OCI-LY1 (cell line): ENCODE data around the gene CYP2W1.

Source experiments
- H2AFZ ChIP-seq: fragments of 200-600 bp; sonication (generic), shearing (Covaris generic); 2 replicates; pipeline ENCODE4 v1.6.0; 2014; ENCODE audit warnings: antibody characterized with exemption, mild to moderate bottlenecking, low read length
- H3F3A ChIP-seq: fragments of 200-600 bp; sonication (generic), shearing (Covaris generic); 2 replicates; pipeline ENCODE4 v1.6.0; 2014; ENCODE audit warnings: mild to moderate bottlenecking, antibody characterized with exemption, low read length, moderate library complexity; ENCODE audit not compliant: insufficient read depth
- H3K27ac ChIP-seq: fragments of 200-600 bp; sonication (generic); 2 replicates; pipeline ENCODE4 v1.5.1; 2014; ENCODE audit warnings: low read length, mixed run types, mild to moderate bottlenecking, low read depth; ENCODE audit not compliant: poor library complexity, severe bottlenecking
- H3K27me3 ChIP-seq: fragments of 200-600 bp; sonication (generic); 2 replicates; pipeline ENCODE4 v1.6.0; 2014; ENCODE audit warnings: antibody characterized with exemption, mild to moderate bottlenecking, low read length, moderate library complexity; ENCODE audit not compliant: insufficient read depth
- H3K36me3 ChIP-seq: fragments of 200-600 bp; sonication (generic); 2 replicates; pipeline ENCODE4 v1.6.1; 2014; ENCODE audit warnings: mild to moderate bottlenecking, antibody characterized with exemption, low read length, moderate library complexity, mixed read lengths; ENCODE audit not compliant: insufficient read depth
- H3K4me1 ChIP-seq: fragments of 200-600 bp; sonication (generic); 2 replicates; pipeline ENCODE4 v1.5.1; 2014; ENCODE audit warnings: mild to moderate bottlenecking, low read length, moderate library complexity; ENCODE audit not compliant: insufficient read depth, severe bottlenecking
- H3K4me2 ChIP-seq: fragments of 200-600 bp; sonication (generic), shearing (Covaris generic); 2 replicates; pipeline ENCODE4 v1.6.1; 2014; ENCODE audit warnings: low read length
- H3K4me3 ChIP-seq: fragments of 200-600 bp; sonication (generic); 2 replicates; pipeline ENCODE4 v1.5.1; 2014; ENCODE audit warnings: low read length, low read depth, mild to moderate bottlenecking, mixed read lengths; ENCODE audit not compliant: poor library complexity, severe bottlenecking
- H3K79me2 ChIP-seq: fragments of 200-600 bp; shearing (Covaris generic); 2 replicates; pipeline ENCODE4 v1.6.1; 2016; ENCODE audit warnings: mixed run types, low read length, mixed read lengths; ENCODE audit not compliant: insufficient read depth
- H3K9ac ChIP-seq: fragments of 200-600 bp; sonication (generic), shearing (Covaris generic); 2 replicates; pipeline ENCODE4 v1.6.1; 2014; ENCODE audit warnings: mild to moderate bottlenecking, low read length, mixed read lengths
- H3K9me2 ChIP-seq: fragments of 200-600 bp; sonication (generic), shearing (Covaris generic); 2 replicates; pipeline ENCODE4 v1.6.1; 2014; ENCODE audit warnings: low read depth, mild to moderate bottlenecking, low read length, mixed read lengths
- H3K9me3 ChIP-seq: fragments of 200-600 bp; shearing (Covaris generic); 2 replicates; pipeline ENCODE4 v1.6.1; 2014; ENCODE audit warnings: low read length, mixed read lengths
- H4K20me1 ChIP-seq: fragments of 200-600 bp; sonication (generic), shearing (Covaris generic); 2 replicates; pipeline ENCODE4 v1.6.0; 2016; ENCODE audit warnings: mild to moderate bottlenecking, low read length; ENCODE audit not compliant: insufficient read depth
- EZH2 ChIP-seq: fragments of 200-600 bp; sonication (generic), shearing (Covaris generic); IDR thresholded peaks from 2 replicates; pipeline ENCODE4 v1.8.0; 2017; ENCODE audit warnings: borderline replicate concordance, mixed run types, mild to moderate bottlenecking, antibody characterized with exemption, low read length, moderate library complexity, mixed read lengths
- TF ChIP-seq, protein P1 (sequence below): fragments of 200-600 bp; sonication (generic), shearing (Covaris generic); IDR thresholded peaks from 2 replicates; pipeline ENCODE4 v1.5.1; 2017; ENCODE audit warnings: mild to moderate bottlenecking, antibody characterized with exemption, low read length, moderate library complexity, mixed read lengths

Gene CYP2W1

DNA sequence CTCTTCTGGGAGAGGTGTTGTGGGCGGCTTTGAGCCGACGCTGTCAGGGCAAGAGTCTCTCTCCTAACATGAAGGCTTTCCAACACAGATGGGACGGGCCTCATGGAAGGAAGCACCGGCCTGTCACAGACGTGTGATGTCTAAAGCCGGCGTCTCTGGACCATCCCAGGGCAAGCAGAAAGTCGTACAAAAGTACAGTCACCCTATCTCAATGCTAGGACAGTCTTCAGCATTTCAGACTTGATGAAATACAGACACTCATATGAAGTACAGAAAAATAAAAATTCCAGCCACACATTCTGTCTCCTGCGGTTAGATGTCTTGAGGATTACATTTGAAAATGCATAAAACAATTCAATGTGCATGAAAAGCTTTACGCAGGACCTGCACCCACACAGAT lies 30.6 kb downstream of the CYP2W1 start:
- TF ChIP-seq, protein P1, sequence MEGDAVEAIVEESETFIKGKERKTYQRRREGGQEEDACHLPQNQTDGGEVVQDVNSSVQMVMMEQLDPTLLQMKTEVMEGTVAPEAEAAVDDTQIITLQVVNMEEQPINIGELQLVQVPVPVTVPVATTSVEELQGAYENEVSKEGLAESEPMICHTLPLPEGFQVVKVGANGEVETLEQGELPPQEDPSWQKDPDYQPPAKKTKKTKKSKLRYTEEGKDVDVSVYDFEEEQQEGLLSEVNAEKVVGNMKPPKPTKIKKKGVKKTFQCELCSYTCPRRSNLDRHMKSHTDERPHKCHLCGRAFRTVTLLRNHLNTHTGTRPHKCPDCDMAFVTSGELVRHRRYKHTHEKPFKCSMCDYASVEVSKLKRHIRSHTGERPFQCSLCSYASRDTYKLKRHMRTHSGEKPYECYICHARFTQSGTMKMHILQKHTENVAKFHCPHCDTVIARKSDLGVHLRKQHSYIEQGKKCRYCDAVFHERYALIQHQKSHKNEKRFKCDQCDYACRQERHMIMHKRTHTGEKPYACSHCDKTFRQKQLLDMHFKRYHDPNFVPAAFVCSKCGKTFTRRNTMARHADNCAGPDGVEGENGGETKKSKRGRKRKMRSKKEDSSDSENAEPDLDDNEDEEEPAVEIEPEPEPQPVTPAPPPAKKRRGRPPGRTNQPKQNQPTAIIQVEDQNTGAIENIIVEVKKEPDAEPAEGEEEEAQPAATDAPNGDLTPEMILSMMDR = no peak
- no peak for TF ChIP-seq EZH2
- Histone ChIP-seq H3K4me3 (no peak overlapping the region), H3K36me3 (peaks cover 10% of the 10 kb centered on the region; the same call in 1 of the 2 replicates), H3K9ac (no peak overlapping the region), H3K79me2 (no peaks in the 10 kb centered on the region), H2AFZ (no peak overlapping the region), H3K9me2 (no peaks in the 10 kb centered on the region), H3K4me1 (peaks cover 16% of the 10 kb centered on the region), H3F3A (no peaks in the 10 kb centered on the region), H3K27me3 (no peaks in the 10 kb centered on the region), H4K20me1 (no peaks in the 10 kb centered on the region), H3K4me2 (no peak overlapping the region), H3K9me3 (no peaks in the 10 kb centered on the region), H3K27ac (no peak overlapping the region)

DNA sequence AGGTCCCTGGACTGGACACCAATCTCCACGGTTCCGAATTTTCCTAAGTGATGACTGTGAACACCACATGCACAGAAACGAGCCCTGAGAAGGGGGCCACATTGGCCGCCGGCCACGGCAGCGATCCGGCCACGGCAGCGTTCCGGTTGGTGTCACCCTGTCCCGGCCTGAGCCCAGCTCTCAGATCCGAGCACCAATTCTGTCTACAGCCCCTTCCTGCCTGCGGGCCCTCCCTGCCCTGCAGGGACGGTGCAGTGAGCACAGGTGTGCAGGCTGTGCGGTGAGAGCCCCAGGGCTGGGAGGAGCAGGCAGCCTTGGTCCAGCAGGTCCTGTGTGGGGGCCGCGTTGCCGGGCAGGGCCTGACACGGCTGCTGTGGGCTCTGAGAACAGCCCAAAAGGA lies 31.7 kb downstream of the CYP2W1 start:
- H2AFZ ChIP-seq = no peak overlapping the region
- H3K4me1 ChIP-seq = peaks cover 16% of the 10 kb centered on the region
- TF ChIP-seq EZH2 = no peak
- TF ChIP-seq, protein P1 = no peak
- H3K27me3 ChIP-seq = no peaks in the 10 kb centered on the region
- H3K4me3 ChIP-seq = no peak overlapping the region
- H3K4me2 ChIP-seq = no peak overlapping the region; the same call in 1 of the 2 replicates
- no peaks in the 10 kb centered on the region for H4K20me1 ChIP-seq
- peaks cover 2% of the 10 kb centered on the region; the same call in 1 of the 2 replicates for H3K36me3 ChIP-seq
- H3F3A ChIP-seq = no peaks in the 10 kb centered on the region
- H3K9me2 ChIP-seq = no peaks in the 10 kb centered on the region
- no peaks in the 10 kb centered on the region for H3K79me2 ChIP-seq
- no peak overlapping the region for H3K27ac ChIP-seq
- no peak overlapping the region for H3K9ac ChIP-seq
- H3K9me3 ChIP-seq = no peaks in the 10 kb centered on the region

DNA sequence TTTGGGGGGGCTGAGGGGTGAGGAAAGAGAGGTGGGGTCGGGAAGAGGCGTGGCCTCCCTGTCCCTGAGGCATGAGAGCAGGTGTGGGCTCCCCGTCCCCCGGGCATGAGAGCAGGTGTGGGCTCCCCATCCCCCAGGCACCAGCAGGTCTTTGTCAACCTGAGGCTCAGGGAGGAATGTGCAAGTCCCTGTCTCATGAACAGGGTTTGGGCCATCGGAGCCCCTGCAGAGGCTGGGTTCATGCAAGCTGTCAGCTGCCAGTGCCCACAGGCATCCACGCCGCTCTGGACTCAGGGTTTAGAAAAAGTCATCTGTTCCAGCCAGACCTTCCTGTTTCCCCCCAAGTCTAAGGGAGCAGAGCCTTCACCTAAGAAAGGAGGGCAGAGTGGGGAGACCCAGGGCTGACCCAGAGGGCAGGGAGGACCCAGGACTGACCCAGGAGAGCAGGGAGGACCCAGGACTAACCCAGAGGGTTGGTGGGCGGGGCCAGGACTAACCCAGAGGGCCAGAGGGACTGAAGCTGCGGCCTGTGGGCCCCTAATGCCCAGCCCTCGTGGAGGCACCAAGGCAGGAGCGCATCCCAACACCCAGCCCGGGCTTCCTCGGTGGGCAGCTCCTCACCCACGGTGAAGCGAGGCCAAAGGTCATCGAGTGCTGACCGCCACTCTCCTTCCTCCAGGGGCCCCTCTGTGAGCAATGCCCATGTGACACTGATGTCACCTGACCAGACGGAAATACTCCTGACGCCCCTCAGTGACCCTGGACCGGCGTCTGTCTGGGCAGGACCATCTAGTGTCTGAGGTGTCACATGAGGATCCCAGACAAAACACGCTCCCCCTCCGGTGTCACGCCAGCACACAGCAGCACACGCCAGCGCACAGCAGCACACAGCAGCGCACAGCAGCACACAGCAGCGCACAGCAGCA lies 32.5 kb downstream of the CYP2W1 start:
- Histone ChIP-seq H3K36me3 (no peaks in the 10 kb centered on the region), H3K79me2 (no peaks in the 10 kb centered on the region), H2AFZ (no peak overlapping the region), H3K9me3 (no peaks in the 10 kb centered on the region), H3K4me1 (peaks cover 16% of the 10 kb centered on the region), H3K4me3 (no peak overlapping the region), H3K27me3 (no peaks in the 10 kb centered on the region), H3K9me2 (no peaks in the 10 kb centered on the region), H3F3A (no peaks in the 10 kb centered on the region), H3K4me2 (no peak overlapping the region; the same call in 1 of the 2 replicates), H3K9ac (no peak overlapping the region), H3K27ac (no peak overlapping the region), H4K20me1 (no peaks in the 10 kb centered on the region)
- TF ChIP-seq EZH2 = no peak
- TF ChIP-seq, protein P1 = no peak
